ENCODE measurements around the gene FAM221B.

The FAM221B gene

GRCh38 chr9:35820076-35820475, 8.5 kb downstream of the FAM221B start:
- DNase-seq (ENCODE audit: low read depth in 2 of 2), result no peak

DNA sequence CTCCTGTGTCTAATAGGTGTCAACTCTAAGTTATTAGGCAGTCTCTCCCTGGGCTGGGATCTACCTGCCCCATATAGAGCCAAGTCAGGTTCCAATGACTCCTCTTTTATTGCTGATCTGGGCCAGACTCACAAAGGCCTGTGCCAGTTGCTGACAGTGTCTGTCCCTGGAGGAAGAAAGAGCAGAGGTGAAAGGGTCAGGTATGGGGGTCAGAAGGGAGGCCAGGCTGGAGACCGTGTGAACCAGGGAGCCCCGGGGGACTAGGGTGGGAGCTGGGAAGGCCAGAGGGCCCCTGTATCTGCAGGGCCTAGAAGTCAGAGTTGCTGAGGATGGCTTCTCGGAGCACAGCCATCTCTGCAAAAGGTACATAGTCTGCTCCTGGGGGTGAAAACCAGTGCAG, 10.2 kb downstream of the FAM221B start:
- DNase-seq (ENCODE audit: low read depth in 2 of 2), result no peak

DNA sequence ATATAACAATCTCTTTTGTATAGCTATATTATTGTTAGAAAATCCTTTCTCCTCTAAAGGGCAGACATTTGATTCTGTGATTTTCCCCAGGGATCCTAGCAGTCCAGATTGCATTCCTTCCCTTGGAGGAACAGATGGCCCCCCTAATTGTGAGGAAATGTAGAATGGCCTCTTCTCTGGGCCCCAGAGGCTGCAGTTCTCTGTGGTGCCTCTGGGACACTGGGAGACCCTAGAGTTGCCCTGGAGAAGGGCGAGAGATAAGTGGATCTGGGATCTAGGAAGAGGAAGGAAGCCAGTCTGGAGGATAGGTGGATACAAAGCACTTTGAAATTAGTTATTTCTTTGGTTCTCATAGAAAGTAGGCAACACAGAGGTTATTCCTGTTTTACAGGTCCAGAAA, 11.8 kb downstream of the FAM221B start:
- DNase-seq (ENCODE audit: low read depth in 2 of 2), result no peak

DNA sequence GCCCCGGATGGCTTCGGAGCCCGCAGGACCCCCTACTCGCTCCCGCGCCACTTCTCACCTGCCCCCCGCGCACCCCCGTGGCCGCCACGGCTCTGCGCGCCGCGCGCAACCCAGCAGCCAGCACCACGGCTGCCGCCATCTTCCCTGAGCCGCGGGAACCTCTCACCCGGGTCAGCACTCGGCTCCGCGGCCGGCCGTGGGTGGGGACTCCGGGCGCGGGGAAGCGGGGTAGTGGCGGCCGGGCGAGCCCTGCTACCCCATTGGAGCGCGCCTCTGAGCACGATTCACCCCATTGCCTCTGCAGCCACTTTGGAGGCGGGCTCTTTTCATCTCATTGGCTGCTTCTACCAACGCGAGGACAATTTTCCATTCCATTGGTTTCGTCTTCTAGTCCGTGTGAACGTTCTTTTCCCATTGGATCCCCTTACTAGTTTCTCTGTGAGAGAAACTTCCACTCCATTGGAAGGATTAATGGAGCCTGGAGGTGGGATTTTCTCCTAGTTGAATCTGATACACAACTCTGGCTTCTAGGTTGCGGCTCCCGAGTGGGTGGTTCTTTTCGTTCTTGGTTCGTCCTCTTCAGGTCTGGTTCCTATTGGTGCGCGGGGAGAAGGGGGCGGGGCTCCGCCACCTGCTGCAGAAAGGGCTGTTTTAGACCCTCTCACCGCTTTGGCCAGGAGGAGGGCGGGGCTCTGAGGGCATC, 13.5 kb downstream of the FAM221B start, which contains the start of gene HINT2:
HINT2 (minus strand) TSS at position 202 of the 703 bp plus-strand sequence; CDS start at position 139, 63 bp downstream.
- DNase-seq (ENCODE audit: low read depth in 2 of 2), result peak; percentile 97 to 98

DNA sequence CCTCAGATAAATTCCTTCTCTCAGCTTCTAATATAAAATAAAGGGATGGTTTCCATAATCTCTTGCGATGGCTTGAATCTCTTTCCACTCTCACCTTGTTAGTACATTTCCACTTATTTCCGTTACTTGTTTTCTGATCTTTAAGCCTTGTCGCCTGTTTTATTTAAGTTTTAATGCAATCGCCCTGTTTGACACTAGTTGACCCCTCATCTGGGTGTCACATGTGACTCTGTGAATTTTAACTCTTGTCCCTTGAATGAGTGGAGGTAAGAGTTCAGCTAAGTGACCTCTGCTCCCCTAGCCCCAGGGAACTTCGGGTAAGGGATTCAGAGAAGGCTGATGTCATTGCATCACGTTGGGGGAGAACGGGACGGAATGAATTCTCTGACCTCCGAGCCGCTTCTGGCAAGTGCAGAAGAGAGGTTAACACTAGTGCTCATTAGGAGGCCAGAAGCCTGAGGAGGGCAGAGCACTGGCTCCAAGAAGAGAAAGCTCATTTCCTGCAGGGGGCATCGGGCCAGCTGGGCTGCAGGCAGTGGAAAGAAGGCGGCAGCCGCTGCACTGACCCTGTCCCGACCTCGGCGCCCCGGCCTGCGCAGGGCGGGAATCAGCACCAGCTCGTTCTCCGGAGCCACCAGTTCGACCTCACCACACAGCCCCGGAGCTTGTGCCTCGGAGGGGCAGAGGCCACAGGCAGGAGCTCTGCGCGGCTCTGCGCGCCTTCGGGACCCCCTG, 14.3 kb downstream of the FAM221B start:
- DNase-seq (ENCODE audit: low read depth in 2 of 2), result peak in 1 of 2 donors; percentile 14

- DNase-seq (ENCODE audit: low read depth in 2 of 2), result no peak
Observed at GRCh38 chr9:35813434-35814105, 15.0 kb downstream of the FAM221B start.

GRCh38 chr9:35812025-35812602, 16.4 kb downstream of the FAM221B start, which contains the start of gene SPAG8:
TSS of gene SPAG8 (minus strand) at chr9:35812262. CDS start at chr9:35812147, 115 bp downstream.
- peak; percentile 91 to 92 for DNase-seq (ENCODE audit: low read depth in 2 of 2)

GRCh38 chr9:35811381-35812024, 17.0 kb downstream of the FAM221B start:
- no peak for DNase-seq (ENCODE audit: low read depth in 2 of 2)

- DNase-seq (ENCODE audit: low read depth in 2 of 2), result no peak
Observed at GRCh38 chr9:35810122-35810521, 18.4 kb downstream of the FAM221B start.

GRCh38 chr9:35808433-35808832, 20.1 kb downstream of the FAM221B start:
- DNase-seq (ENCODE audit: low read depth in 2 of 2), result no peak

- DNase-seq (ENCODE audit: low read depth in 2 of 2), result no peak
Observed at GRCh38 chr9:35806101-35806500, 22.4 kb downstream of the FAM221B start.

GRCh38 chr9:35801328-35802128, 27.0 kb downstream of the FAM221B start:
- no peak for DNase-seq (ENCODE audit: low read depth in 2 of 2)

GRCh38 chr9:35800530-35800929, 28.0 kb downstream of the FAM221B start:
- no peak for DNase-seq (ENCODE audit: low read depth in 2 of 2)

GRCh38 chr9:35798658-35799374, 29.7 kb downstream of the FAM221B start:
- peak in 1 of 2 donors; percentile 8 for DNase-seq (ENCODE audit: low read depth in 2 of 2)

- no peak for DNase-seq (ENCODE audit: low read depth in 2 of 2)
Observed at GRCh38 chr9:35797311-35798109, 31.0 kb downstream of the FAM221B start.

GRCh38 chr9:35795695-35796094, 32.8 kb downstream of the FAM221B start:
- DNase-seq (ENCODE audit: low read depth in 2 of 2), result no peak

- DNase-seq (ENCODE audit: low read depth in 2 of 2), result no peak
Observed at GRCh38 chr9:35793461-35793860, 35.1 kb downstream of the FAM221B start.

DNA sequence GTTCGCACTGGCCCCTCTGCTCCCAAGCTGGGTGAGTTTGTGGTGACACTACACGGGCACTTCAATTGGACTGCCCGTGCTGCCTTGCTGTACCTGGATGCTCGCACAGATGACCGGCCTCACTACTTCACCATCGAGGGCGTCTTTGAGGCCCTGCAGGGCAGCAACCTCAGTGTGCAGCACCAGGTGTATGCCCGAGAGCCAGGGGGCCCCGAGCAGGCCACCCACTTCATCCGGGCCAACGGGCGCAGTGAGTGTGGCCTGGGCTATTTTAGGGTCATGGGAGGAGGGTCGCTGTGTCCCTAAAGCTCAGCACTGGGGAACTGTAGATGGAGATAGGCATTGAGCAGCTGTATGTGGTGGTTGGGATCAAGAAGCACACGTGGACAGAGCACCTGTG, 35.7 kb downstream of the FAM221B start:
- no peak for DNase-seq (ENCODE audit: low read depth in 2 of 2)
